ENCODE results near the gene DEFB124.

Gene DEFB124

GRCh38 chr20:31472395-31473330, 2.3 kb downstream of the DEFB124 start:
- TF ChIP-seq FOXM1 (IDR thresholded peaks at IDR 0.05; ENCODE audit: borderline replicate concordance, low read depth) (no peak), YY1 (IDR thresholded peaks at IDR 0.05; ENCODE audit: low read depth) (no peak), TCF12 (IDR thresholded peaks at IDR 0.05; ENCODE audit: low read depth) (no peak), REST (IDR thresholded peaks at IDR 0.05; ENCODE audit: low read depth) (no peak), ZBTB7A (IDR thresholded peaks at IDR 0.05; ENCODE audit: low read depth) (no peak), EP300 (IDR thresholded peaks at IDR 0.05; ENCODE audit: borderline replicate concordance) (no peak), CEBPB (IDR thresholded peaks at IDR 0.05) (no peak), EGR1 (IDR thresholded peaks at IDR 0.05) (no peak)

GRCh38 chr20:31454361-31454760, 20.6 kb downstream of the DEFB124 start:
- TF ChIP-seq FOXM1 (IDR thresholded peaks at IDR 0.05; ENCODE audit: borderline replicate concordance, low read depth) (no peak), YY1 (IDR thresholded peaks at IDR 0.05; ENCODE audit: low read depth) (no peak), NFIC (IDR thresholded peaks at IDR 0.05) (no peak), TCF12 (IDR thresholded peaks at IDR 0.05; ENCODE audit: low read depth) (no peak), USF1 (IDR thresholded peaks at IDR 0.05) (no peak), CREB1 (IDR thresholded peaks at IDR 0.05; ENCODE audit: low read depth) (no peak), REST (IDR thresholded peaks at IDR 0.05; ENCODE audit: low read depth) (no peak), EGR1 (IDR thresholded peaks at IDR 0.05) (no peak), RAD21 (IDR thresholded peaks at IDR 0.05; ENCODE audit: low read depth) (no peak), EP300 (IDR thresholded peaks at IDR 0.05; ENCODE audit: borderline replicate concordance) (no peak), TAF1 (IDR thresholded peaks at IDR 0.05; ENCODE audit: low read depth) (no peak), TEAD4 (IDR thresholded peaks at IDR 0.05) (no peak)

- TF ChIP-seq RAD21 (IDR thresholded peaks at IDR 0.05; ENCODE audit: low read depth) = no peak
- no peak for TF ChIP-seq YY1 (IDR thresholded peaks at IDR 0.05; ENCODE audit: low read depth)
- TF ChIP-seq CREB1 (IDR thresholded peaks at IDR 0.05; ENCODE audit: low read depth) = no peak
- TF ChIP-seq TEAD4 (IDR thresholded peaks at IDR 0.05) = no peak
Observed at GRCh38 chr20:31452575-31452974, 22.4 kb downstream of the DEFB124 start.

GRCh38 chr20:31449511-31450414, 25.2 kb downstream of the DEFB124 start:
- TF ChIP-seq CREB1 (IDR thresholded peaks at IDR 0.05; ENCODE audit: low read depth) (no peak), USF1 (IDR thresholded peaks at IDR 0.05) (no peak), FOXM1 (IDR thresholded peaks at IDR 0.05; ENCODE audit: borderline replicate concordance, low read depth) (no peak), MAX (IDR thresholded peaks at IDR 0.05) (no peak), ZBTB7A (IDR thresholded peaks at IDR 0.05; ENCODE audit: low read depth) (no peak), CEBPB (IDR thresholded peaks at IDR 0.05) (no peak)

GRCh38 chr20:31446084-31446819, 28.7 kb downstream of the DEFB124 start:
- TF ChIP-seq FOXM1 (IDR thresholded peaks at IDR 0.05; ENCODE audit: borderline replicate concordance, low read depth) = no peak
- no peak for TF ChIP-seq RAD21 (IDR thresholded peaks at IDR 0.05; ENCODE audit: low read depth)
- no peak for TF ChIP-seq ZBTB7A (IDR thresholded peaks at IDR 0.05; ENCODE audit: low read depth)
- TF ChIP-seq CEBPB (IDR thresholded peaks at IDR 0.05) = no peak

All from Ishikawa (cell line).